Measurements from ENCODE around the gene TXK. TPM values are rescaled to one million over a fixed set of nuclear protein-coding genes. Genes with fewer than 3 reads are reported as not detected.
A peak's percentile ranks its signal among the peaks of the same experiment; 100 is the strongest.

The TXK gene
- total RNA-seq, 3 donors from 2014 or later (not counting 1 experiment from before 2014, with no cell fraction given) = 197 to 338 (median 225) TPM

DNA sequence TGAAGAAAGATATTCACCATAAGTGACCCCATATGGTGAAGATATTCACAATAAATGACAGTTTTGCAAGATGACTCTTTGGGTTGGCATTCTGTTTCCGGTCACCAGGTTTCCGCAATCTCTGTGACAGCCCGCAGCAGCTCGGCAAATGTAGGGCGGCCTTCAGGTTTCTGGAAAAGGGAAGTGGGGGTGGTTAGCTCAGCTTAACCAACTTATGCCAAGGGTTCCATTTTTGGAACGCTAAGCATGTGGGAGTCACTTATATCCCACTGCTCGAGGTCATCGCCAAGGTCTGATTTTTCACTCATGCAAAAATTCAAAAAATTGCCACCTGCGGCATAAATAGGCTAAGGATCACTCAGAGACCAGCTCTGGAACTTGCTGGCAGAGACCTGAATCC lies 66.5 kb downstream of the TXK start:
- H3K36me3 Mint-ChIP-seq = peaks cover 15% of the 10 kb centered on the region

DNA sequence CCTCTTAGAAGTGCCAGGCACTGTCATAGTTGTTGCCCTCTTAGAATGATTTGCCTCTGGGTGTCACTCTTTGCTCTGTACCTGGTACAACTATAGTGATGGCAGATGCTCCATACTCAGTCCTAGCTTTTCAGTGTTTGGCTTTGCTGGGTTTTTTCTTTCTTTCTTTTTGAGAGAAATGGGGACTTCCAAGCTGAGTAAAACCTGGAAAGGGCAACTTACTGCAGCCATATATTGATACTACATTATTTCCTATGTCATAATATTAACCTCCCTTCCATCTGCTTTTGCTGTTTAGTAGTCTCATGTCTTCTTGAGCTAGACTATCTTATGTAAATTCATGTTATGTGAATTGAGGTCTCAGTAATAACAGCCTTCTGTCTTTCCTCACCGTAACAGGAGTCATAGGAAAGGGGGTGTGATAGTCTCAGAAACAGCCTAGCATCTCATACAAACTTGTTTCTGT lies 68.4 kb downstream of the TXK start:
- intact Hi-C loops (cut with micrococcal nuclease) = no loop called here
- peaks cover 3% of the 10 kb centered on the region in 2 donors for H3K9me3 Mint-ChIP-seq
- WGBS (ENCODE audit: insufficient coverage) = 100% methylated on average over 1 of the region's 1 CpG
- H3K4me3 ChIP-seq (ENCODE audit: low read length) = no peak overlapping the region
- ATAC-seq (no peak), DNase-seq (no peak)
- no peaks in the 10 kb centered on the region for H3K27me3 Mint-ChIP-seq (ENCODE audit: low read depth in 2 of 2)
- H3K27ac ChIP-seq (ENCODE audit: low read length) = no peak overlapping the region
- H3K36me3 ChIP-seq (ENCODE audit: control insufficient read depth, insufficient read depth, low read length) = peaks cover 47% of the 10 kb centered on the region
- peaks cover 19% of the 10 kb centered on the region for H3K36me3 Mint-ChIP-seq
- H3K4me1 Mint-ChIP-seq = peaks cover 45 to 58% of the 10 kb centered on the region in 2 donors
- H3K4me1 ChIP-seq (ENCODE audit: control insufficient read depth, insufficient read depth, low read length) = peaks cover 4% of the 10 kb centered on the region
- peak overlapping the region; percentile 11 to 42 for H3K27ac Mint-ChIP-seq
- no peak overlapping the region for H3K4me3 Mint-ChIP-seq
- TF ChIP-seq, protein P1, sequence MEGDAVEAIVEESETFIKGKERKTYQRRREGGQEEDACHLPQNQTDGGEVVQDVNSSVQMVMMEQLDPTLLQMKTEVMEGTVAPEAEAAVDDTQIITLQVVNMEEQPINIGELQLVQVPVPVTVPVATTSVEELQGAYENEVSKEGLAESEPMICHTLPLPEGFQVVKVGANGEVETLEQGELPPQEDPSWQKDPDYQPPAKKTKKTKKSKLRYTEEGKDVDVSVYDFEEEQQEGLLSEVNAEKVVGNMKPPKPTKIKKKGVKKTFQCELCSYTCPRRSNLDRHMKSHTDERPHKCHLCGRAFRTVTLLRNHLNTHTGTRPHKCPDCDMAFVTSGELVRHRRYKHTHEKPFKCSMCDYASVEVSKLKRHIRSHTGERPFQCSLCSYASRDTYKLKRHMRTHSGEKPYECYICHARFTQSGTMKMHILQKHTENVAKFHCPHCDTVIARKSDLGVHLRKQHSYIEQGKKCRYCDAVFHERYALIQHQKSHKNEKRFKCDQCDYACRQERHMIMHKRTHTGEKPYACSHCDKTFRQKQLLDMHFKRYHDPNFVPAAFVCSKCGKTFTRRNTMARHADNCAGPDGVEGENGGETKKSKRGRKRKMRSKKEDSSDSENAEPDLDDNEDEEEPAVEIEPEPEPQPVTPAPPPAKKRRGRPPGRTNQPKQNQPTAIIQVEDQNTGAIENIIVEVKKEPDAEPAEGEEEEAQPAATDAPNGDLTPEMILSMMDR (IDR thresholded peaks at IDR 0.05) = no peak
- no peaks in the 10 kb centered on the region for H3K27me3 ChIP-seq (ENCODE audit: control insufficient read depth, insufficient read depth, low read length)
- H3K9me3 ChIP-seq (ENCODE audit: control insufficient read depth, insufficient read depth, low read length) = no peaks in the 10 kb centered on the region

More for the DNA sequence above, 66.5 kb downstream of the TXK start:
- no peaks in the 10 kb centered on the region for H3K9me3 ChIP-seq (ENCODE audit: control insufficient read depth, insufficient read depth, low read length)
- ATAC-seq = no peak
- Mint-ChIP-seq H3K27me3 (ENCODE audit: low read depth in 2 of 2) (no peaks in the 10 kb centered on the region), H3K27ac (peak overlapping the region; percentile 11 to 74), H3K9me3 (no peaks in the 10 kb centered on the region), H3K4me1 (peaks cover 31 to 39% of the 10 kb centered on the region in 2 donors), H3K4me3 (no peak overlapping the region)
- TF ChIP-seq, protein P1 (IDR thresholded peaks at IDR 0.05) = no peak
- intact Hi-C loops (cut with micrococcal nuclease) = no loop called here
- H3K4me3 ChIP-seq (ENCODE audit: low read length) = no peak overlapping the region
- H3K27ac ChIP-seq (ENCODE audit: low read length) = no peak overlapping the region
- WGBS (ENCODE audit: insufficient coverage) = 89% methylated on average over 9 of the region's 9 CpGs
- no peaks in the 10 kb centered on the region for H3K27me3 ChIP-seq (ENCODE audit: control insufficient read depth, insufficient read depth, low read length)
- H3K36me3 ChIP-seq (ENCODE audit: control insufficient read depth, insufficient read depth, low read length) = peaks cover 59% of the 10 kb centered on the region
- no peak for DNase-seq
- peaks cover 4% of the 10 kb centered on the region for H3K4me1 ChIP-seq (ENCODE audit: control insufficient read depth, insufficient read depth, low read length)

DNA sequence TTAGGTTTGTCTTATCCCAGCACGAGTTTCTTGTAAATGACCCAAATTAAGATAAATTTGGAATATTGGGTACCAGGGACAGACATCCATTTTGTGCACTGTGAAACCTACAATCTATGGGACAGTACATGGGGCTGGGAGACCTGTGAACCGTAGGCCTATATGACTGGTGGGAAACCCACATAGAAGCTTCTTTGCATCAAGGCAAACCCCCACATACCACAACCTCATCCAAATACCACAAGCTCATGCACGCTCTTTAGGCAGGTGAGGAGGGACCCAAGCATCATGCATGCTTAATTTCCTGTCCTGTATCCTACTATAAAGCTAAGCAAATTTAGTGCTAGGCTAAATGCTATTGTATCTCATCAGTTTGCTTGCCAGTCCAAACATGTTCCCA lies 69.7 kb downstream of the TXK start:
- Mint-ChIP-seq H3K27me3 (ENCODE audit: low read depth in 2 of 2) (no peaks in the 10 kb centered on the region), H3K4me1 (peaks cover 53 to 71% of the 10 kb centered on the region in 2 donors), H3K36me3 (peaks cover 16% of the 10 kb centered on the region), H3K27ac (peak overlapping the region; percentile 11 to 42), H3K9me3 (peaks cover 5 to 6% of the 10 kb centered on the region in 2 donors), H3K4me3 (no peak overlapping the region)
- intact Hi-C loops (cut with micrococcal nuclease) = no loop called here
- ATAC-seq (peak in 2 of 3 donors; percentile 40 to 53), DNase-seq (peak in 1 of 2 donors; percentile 16)
- Histone ChIP-seq H3K27ac (ENCODE audit: low read length) (no peak overlapping the region), H3K9me3 (ENCODE audit: control insufficient read depth, insufficient read depth, low read length) (no peaks in the 10 kb centered on the region), H3K4me1 (ENCODE audit: control insufficient read depth, insufficient read depth, low read length) (peaks cover 8% of the 10 kb centered on the region), H3K36me3 (ENCODE audit: control insufficient read depth, insufficient read depth, low read length) (peaks cover 36% of the 10 kb centered on the region), H3K27me3 (ENCODE audit: control insufficient read depth, insufficient read depth, low read length) (no peaks in the 10 kb centered on the region), H3K4me3 (ENCODE audit: low read length) (no peak overlapping the region)
- TF ChIP-seq, protein P1 (IDR thresholded peaks at IDR 0.05) = no peak
- WGBS (ENCODE audit: insufficient coverage) = 35% methylated on average over 3 of the region's 3 CpGs
